Heart left ventricle (tissue), 16 donors: Measurements from ENCODE around the gene PMPCB. TPM values are rescaled to one million over a fixed set of nuclear protein-coding genes. Genes with fewer than 3 reads are reported as not detected.

Source experiments
- ATAC-seq, 4 donors: fragments of 200-7000 bp; cut with Tn5 transposase; one replicate each; pipeline ENCODE4 v1.9.1; 2020 to 2022; ENCODE audit warnings: moderate library complexity in 4 of 4, mild to moderate bottlenecking in 3 of 4, moderate number of reproducible peaks in 1 of 4
- DNase-seq, 5 donors: peaks; one replicate each; pipeline ENCODE4 v3.0.0-alpha.2; 2020
- H3K27ac ChIP-seq, 12 donors: fragments of 200-600 bp; sonication (generic) in 4 of 12; one replicate each; pipeline versions ENCODE4 v1.5.0 to v1.8.0; 2016 to 2022; ENCODE audit warnings: mild to moderate bottlenecking in 2 of 12
- H3K27me3 ChIP-seq, 9 donors: fragments of 200-600 bp; sonication (generic) in 2 of 9; one replicate each; pipeline versions ENCODE4 v1.5.1 to v1.8.0; 2016 to 2022; ENCODE audit warnings: mild to moderate bottlenecking in 3 of 9
- H3K36me3 ChIP-seq, 9 donors: fragments of 200-600 bp; sonication (generic) in 2 of 9; one replicate each; pipeline versions ENCODE4 v1.5.0 to v1.8.0; 2018 to 2022; ENCODE audit warnings: mild to moderate bottlenecking in 2 of 9
- H3K4me1 ChIP-seq, 12 donors: fragments of 200-600 bp; sonication (generic) in 4 of 12; one replicate each; pipeline versions ENCODE4 v1.5.0 to v1.8.0; 2016 to 2022; ENCODE audit warnings: mild to moderate bottlenecking in 3 of 12
- H3K4me3 ChIP-seq, 12 donors: fragments of 200-600 bp; sonication (generic) in 4 of 12; one replicate each; pipeline versions ENCODE4 v1.5.0 to v1.8.0; 2017 to 2022; ENCODE audit warnings: mild to moderate bottlenecking in 9 of 12, moderate library complexity in 4 of 12
- H3K9me3 ChIP-seq, 12 donors: fragments of 200-600 bp; sonication (generic) in 4 of 12; one replicate each; pipeline versions ENCODE4 v1.5.0 to v1.8.0; 2016 to 2022; ENCODE audit warnings: mild to moderate bottlenecking in 1 of 12
- CTCF ChIP-seq, 12 donors: fragments of 200-600 bp; sonication (generic) in 4 of 12; IDR thresholded peaks; one replicate each; pipeline versions ENCODE4 v1.5.0 to v1.8.0; 2018 to 2022; ENCODE audit warnings: antibody characterized with exemption in 12 of 12, mild to moderate bottlenecking in 5 of 12
- POLR2A ChIP-seq, 2 donors: fragments of 450-650 bp; IDR thresholded peaks; one replicate each; pipeline ENCODE4 v1.6.1; 2017; ENCODE audit warnings: antibody characterized with exemption in 2 of 2, mild to moderate bottlenecking in 2 of 2, moderate library complexity in 2 of 2
- WGBS, 4 donors: extraction: QIAGEN DNeasy Blood & Tissue Kit in 2 of 4; methylation state at CpG; one replicate each; pipeline versions ENCODE4 v1.1.5 to v1.1.7; 2013 to 2018; 5-methylcytosine and 5-hydroxymethylcytosine counted together
- intact Hi-C, 10 donors: fragments of 100-400 bp; cut with DNase I; formaldehyde crosslinking; loops; one replicate each; pipeline versions ENCODE4 v1.11.1 to v1.14.2; 2022
- polyA plus RNA-seq, 2 donors: library from polyadenylated mRNA; stranded (reverse); fragments of 200-250 nt; gene quantifications; one replicate each; pipeline ENCODE4 v1.2.3, GENCODE V29; 2013
- total RNA-seq, 9 donors: library from RNA; depleted of rRNA in 2 of 9; stranded (reverse); fragments of >200 nt in 2 of 9; fragmentation: NEBNext Ultra II Directional in 3 of 9; extraction: Animal tissue kit (Norgen Biotek cat#: 25700) in 3 of 9; gene quantifications; one replicate each; pipeline versions ENCODE4 v1.1.0 to v1.2.4, GENCODE V29; 2016 to 2023
- donor health status: ischemic (EF 13 %, LVEDD 7.1; RV severe dilation, severe dysfunction).
- donor health status: healthy with polysubstance abuse.
- donor health status: DM: no; HTN: yes; CAD: no.
- donor health status: DM: no; HTN: no; CAD: no.
- donor health status: ischemic (EF 25% LVEDD 6.9; RV normal size, moderate dysfunction).
- donor health status: ischemic (EF 25% LVEDD 5.7; RV mildly dilated, moderate dysfunction).
- donor health status: healthy.
- donor health status: DM: yes; HTN: yes; CAD: no.
- donor health status: ischemic (EF 35%, LVEDD 5.7; RV mildly dilated, moderate dysfunction).
- donor health status: nonischemic (EF 11% LVEDD 7.7; RV severe dilation, severe dysfunction).
- donor health status: DM: yes; HTN: yes; CAD: no.
- donor health status: PGD.
- donor health status: ischemic (EF 29% LVEDD 5.4; RV normal size, mild dysfunction).
- donor health status: nonischemic (EF 23%, LVEDD 6.1; RV moderate dilation, normal function).

PMPCB gene
- total and polyA plus RNA-seq, 11 donors, result 57.4 to 95.7 (median 72.7) TPM

- Histone ChIP-seq H3K27me3 (no peaks in the 10 kb centered on the region), H3K27ac (peak overlapping the region; percentile 56 to 91 (median 82)), H3K9me3 (no peaks in the 10 kb centered on the region), H3K36me3 (peaks cover 0 to 34% (median 28%) of the 10 kb centered on the region in 9 donors), H3K4me1 (peaks cover 5 to 50% (median 30%) of the 10 kb centered on the region in 12 donors), H3K4me3 (peak overlapping the region; percentile 75 to 99 (median 90))
- DNase-seq (peak in 1 of 5 donors; percentile 36), ATAC-seq (peak in 2 of 4 donors; percentile 3 to 18)
- TF ChIP-seq POLR2A (IDR thresholded peaks at IDR 0.05), result no peak
- no peak for TF ChIP-seq CTCF (IDR thresholded peaks at IDR 0.05)
- WGBS, 4 donors, result 1 to 2% (median 1%) methylated on average over 24 to 26 of the region's 26 CpGs
- intact Hi-C loops, result loop anchor here in 5 of 10 donors (5.0 kb wide), 2 partner anchors 47 to 52 kb away; partner anchors contain the start of gene PMPCB (in 4 of the 5)
These were observed 46.7 kb downstream of the PMPCB start for GRCh38 chr7:103343758-103344452.

- TF ChIP-seq CTCF (IDR thresholded peaks at IDR 0.05), result no peak
- peak in 1 of 2 donors; percentile 31 for TF ChIP-seq POLR2A (IDR thresholded peaks at IDR 0.05)
- Histone ChIP-seq H3K36me3 (peaks cover 0 to 27% (median 22%) of the 10 kb centered on the region in 9 donors), H3K4me1 (peaks cover 6 to 57% (median 37%) of the 10 kb centered on the region in 12 donors), H3K27me3 (no peaks in the 10 kb centered on the region), H3K4me3 (peak within 1 kb of the TSS; percentile 75 to 99 (median 90)), H3K9me3 (no peaks in the 10 kb centered on the region), H3K27ac (peak within 1 kb of the TSS; percentile 56 to 91 (median 82))
- DNase-seq, result peak; percentile 86 to 90 (median 89)
- ATAC-seq, result peak; percentile 83 to 96 (median 94)
- intact Hi-C loops, result loop anchor here in 6 of 10 donors (5.0 kb wide), 2 partner anchors 47 to 52 kb away; partner anchors contain the start of gene PMPCB (in 5 of the 6)
- 8 to 13% (median 9%) methylated on average over 28 to 43 of the region's 43 CpGs for WGBS, 4 donors
These were observed 47.4 kb downstream of the PMPCB start, which contains the start of gene DNAJC2 for GRCh38 chr7:103344453-103345149. Gene DNAJC2, minus strand, starts transcription at chr7:103344767. Its CDS starts 145 bp downstream, at chr7:103344622.

- WGBS, 4 donors, result 91 to 94% (median 93%) methylated on average over 5 of the region's 5 CpGs
- peaks cover 0 to 13% (median 5%) of the 10 kb centered on the region in 9 donors for H3K36me3 ChIP-seq
- DNase-seq (no peak), ATAC-seq (no peak)
- H3K27me3 ChIP-seq, result no peaks in the 10 kb centered on the region
- TF ChIP-seq POLR2A (IDR thresholded peaks at IDR 0.05), result no peak
- no peak for TF ChIP-seq CTCF (IDR thresholded peaks at IDR 0.05)
- intact Hi-C loops, result loop anchor here in 2 of 10 donors (2.0 to 5.0 kb wide), 2 partner anchors 49 to 50 kb away; partner anchors contain the start of gene PMPCB (in 2 of the 2)
- H3K27ac ChIP-seq, result no peak overlapping the region
- H3K4me3 ChIP-seq, result no peak overlapping the region
- H3K9me3 ChIP-seq, result no peaks in the 10 kb centered on the region
- H3K4me1 ChIP-seq, result peaks cover 9 to 64% (median 53%) of the 10 kb centered on the region in 12 donors
These were observed 49.2 kb downstream of the PMPCB start for GRCh38 chr7:103346396-103346795.
